GM03348 (cell line): ENCODE data around the gene FAM221B.

ENCODE experiments used
- DNase-seq: peaks from one replicate; pipeline ENCODE4 v3.0.0; 2012; ENCODE audit warnings: low spot score

FAM221B gene

GRCh38 chr9:35791297-35791921, 37.1 kb downstream of the FAM221B start, which contains the start of gene NPR2:
Gene NPR2 (plus strand): TSS chr9:35791591. CDS start chr9:35792409, 818 bp downstream.
- DNase-seq = peak; percentile 88

- DNase-seq = peak; percentile 94
Observed at GRCh38 chr9:35790385-35791296, 37.9 kb downstream of the FAM221B start.

- no peak for DNase-seq
Observed at GRCh38 chr9:35790025-35790384, 38.5 kb downstream of the FAM221B start.

- DNase-seq = no peak
Observed at GRCh38 chr9:35789541-35789940, 39.0 kb downstream of the FAM221B start.

GRCh38 chr9:35783418-35783817, 45.1 kb downstream of the FAM221B start:
- DNase-seq = no peak

GRCh38 chr9:35781066-35781465, 47.5 kb downstream of the FAM221B start:
- DNase-seq = no peak

GRCh38 chr9:35778496-35778895, 50.0 kb downstream of the FAM221B start:
- no peak for DNase-seq

- no peak for DNase-seq
Observed at GRCh38 chr9:35776018-35776417, 52.5 kb downstream of the FAM221B start.

- DNase-seq = no peak
Observed at GRCh38 chr9:35774907-35775635, 53.5 kb downstream of the FAM221B start.

- DNase-seq = no peak
Observed at GRCh38 chr9:35771943-35772342, 56.6 kb downstream of the FAM221B start.

- DNase-seq = no peak
Observed at GRCh38 chr9:35771534-35771933, 57.0 kb downstream of the FAM221B start.

- DNase-seq = no peak
Observed at GRCh38 chr9:35771075-35771433, 57.5 kb downstream of the FAM221B start.

- DNase-seq = no peak
Observed at GRCh38 chr9:35769763-35770162, 58.8 kb downstream of the FAM221B start.

- no peak for DNase-seq
Observed at GRCh38 chr9:35767458-35767857, 61.1 kb downstream of the FAM221B start.

GRCh38 chr9:35766997-35767396, 61.5 kb downstream of the FAM221B start:
- no peak for DNase-seq
